Choroid plexus epithelial cell (primary cell): ENCODE results near the gene SNIP1.
"Not testable (repeated sequence)": the region's sequence is repeated elsewhere in the genome, so short reads cannot be mapped to it uniquely, and the experiment has no call there.

Source experiments
- DNase-seq: peaks from one replicate; pipeline ENCODE4 v3.0.0-alpha.2; 2010; ENCODE audit warnings: low read depth
- H3K4me3 ChIP-seq: 2 replicates; pipeline ENCODE4 v1.5.1; 2011; ENCODE audit warnings: low read depth, mild to moderate bottlenecking, control low read depth, low read length, moderate library complexity
- CTCF ChIP-seq: conservative IDR thresholded peaks from 2 replicates; pipeline ENCODE4 v1.5.1; 2011; ENCODE audit warnings: low read depth, mild to moderate bottlenecking, control low read depth, inconsistent platforms, low read length, moderate library complexity

Gene SNIP1

GRCh38 chr1:37515185-37516034 lies 38.7 kb downstream of the SNIP1 start:
- TF ChIP-seq CTCF, result no peak
- peak overlapping the region; percentile 84 for H3K4me3 ChIP-seq
- DNase-seq, result no peak

- H3K4me3 ChIP-seq, result peak within 1 kb of the TSS; percentile 84
- TF ChIP-seq CTCF, result peak; percentile 27
- DNase-seq, result peak; percentile 84
These were observed 39.5 kb downstream of the SNIP1 start, which contains the start of gene MEAF6 for GRCh38 chr1:37514350-37515184. Gene MEAF6, minus strand, starts transcription at chr1:37514766. Its CDS starts 20 bp downstream, at chr1:37514746.

GRCh38 chr1:37513795-37514349 lies 40.2 kb downstream of the SNIP1 start:
- TF ChIP-seq CTCF, result no peak
- DNase-seq, result peak; percentile 16
- H3K4me3 ChIP-seq, result peak overlapping the region; percentile 84

- TF ChIP-seq CTCF, result peak; percentile 52
These were observed 44.9 kb downstream of the SNIP1 start for GRCh38 chr1:37509181-37509580.

GRCh38 chr1:37506740-37507139 lies 47.4 kb downstream of the SNIP1 start:
- TF ChIP-seq CTCF, result no peak
- H3K4me3 ChIP-seq, result no peak overlapping the region
- DNase-seq, result no peak

More at GRCh38 chr1:37509181-37509580, 44.9 kb downstream of the SNIP1 start:
- DNase-seq, result peak; percentile 59
- H3K4me3 ChIP-seq, result no peak overlapping the region

GRCh38 chr1:37502791-37503190 lies 51.3 kb downstream of the SNIP1 start:
- DNase-seq, H3K4me3 ChIP-seq: not testable (repeated sequence)

- no peak for TF ChIP-seq CTCF
- H3K4me3 ChIP-seq, result no peak overlapping the region
- DNase-seq, result no peak
These were observed 52.0 kb downstream of the SNIP1 start for GRCh38 chr1:37502104-37502503.
